Keratinocyte (primary cell): ENCODE data around the gene SLC35A5.

ENCODE experiments used
- CTCF ChIP-seq, 3 experiments: IDR thresholded peaks in 1 of 3; conservative IDR thresholded peaks in 1 of 3; optimal IDR thresholded peaks in 1 of 3; 2 replicates in 2 of 3; 3 replicates in 1 of 3; pipeline versions ENCODE3 to v1.5.1; 2011; ENCODE audit warnings: low read length in 3 of 3, mild to moderate bottlenecking in 3 of 3, moderate library complexity in 2 of 3, control low read depth in 1 of 3, inconsistent platforms in 1 of 3; ENCODE audit not compliant: insufficient read depth in 2 of 3; ENCODE audit errors: extremely low read depth in 1 of 3
- EZH2 ChIP-seq: IDR thresholded peaks from one replicate; pipeline ENCODE4 v1.6.1; 2012; ENCODE audit warnings: inconsistent platforms, mild to moderate bottlenecking, low read length, moderate library complexity

GRCh38 chr3:112579697-112580096 lies 17.9 kb downstream of the SLC35A5 start:
- TF ChIP-seq CTCF (optimal IDR thresholded peaks at IDR 0.05 in 1 of 3, IDR thresholded peaks at IDR 0.05 in 1 of 3, conservative IDR thresholded peaks at IDR 0.05 in 1 of 3; ENCODE audit: extremely low read depth in 1 of 3, insufficient read depth in 2 of 3, low read length in 3 of 3) (no peak), EZH2 (no peak)
